Mucosa of rectum (tissue), 2 donors: ENCODE measurements around the gene KCTD16.

Experiments used
- H3K27ac ChIP-seq, 2 donors: one replicate each; pipeline ENCODE4 v1.7.0; 2013; ENCODE audit warnings: inconsistent platforms in 2 of 2, low read depth in 2 of 2, low read length in 2 of 2
- H3K27me3 ChIP-seq, 2 donors: one replicate each; pipeline ENCODE4 v1.7.0; 2013; ENCODE audit warnings: low read length in 2 of 2; ENCODE audit not compliant: control insufficient read depth in 2 of 2, insufficient read depth in 2 of 2
- H3K36me3 ChIP-seq, 2 donors: one replicate each; pipeline ENCODE4 v1.7.0; 2013; ENCODE audit warnings: low read length in 2 of 2; ENCODE audit not compliant: control insufficient read depth in 2 of 2, insufficient read depth in 2 of 2
- H3K4me1 ChIP-seq, 2 donors: one replicate each; pipeline ENCODE4 v1.7.0; 2013; ENCODE audit warnings: low read length in 2 of 2, mild to moderate bottlenecking in 1 of 2; ENCODE audit not compliant: control insufficient read depth in 2 of 2, insufficient read depth in 2 of 2
- H3K4me3 ChIP-seq, 2 donors: one replicate each; pipeline ENCODE4 v1.7.0; 2013; ENCODE audit warnings: low read length in 2 of 2
- H3K9ac ChIP-seq, 2 donors: one replicate each; pipeline ENCODE4 v1.7.0; 2013; ENCODE audit warnings: low read length in 2 of 2, low read depth in 1 of 2, mild to moderate bottlenecking in 1 of 2
- H3K9me3 ChIP-seq, 2 donors: one replicate each; pipeline ENCODE4 v1.7.0; 2013; ENCODE audit warnings: low read length in 2 of 2; ENCODE audit not compliant: control insufficient read depth in 2 of 2
- donor health status: healthy.
- donor health status: Normal muscosa, but diverticular disease.

KCTD16 gene

GRCh38 chr5:144236499-144236898 is 65.8 kb downstream of the KCTD16 start:
- H3K27ac ChIP-seq: no peak overlapping the region
- no peak overlapping the region for H3K4me3 ChIP-seq
- no peaks in the 10 kb centered on the region for H3K9me3 ChIP-seq
- H3K4me1 ChIP-seq: no peaks in the 10 kb centered on the region
- H3K9ac ChIP-seq: no peak overlapping the region
- no peaks in the 10 kb centered on the region for H3K36me3 ChIP-seq
- H3K27me3 ChIP-seq: no peaks in the 10 kb centered on the region

GRCh38 chr5:144237851-144238250 is 67.2 kb downstream of the KCTD16 start:
- no peaks in the 10 kb centered on the region for H3K27me3 ChIP-seq
- no peaks in the 10 kb centered on the region for H3K9me3 ChIP-seq
- H3K36me3 ChIP-seq: no peaks in the 10 kb centered on the region
- no peak overlapping the region for H3K27ac ChIP-seq
- no peak overlapping the region for H3K9ac ChIP-seq
- no peaks in the 10 kb centered on the region for H3K4me1 ChIP-seq
- no peak overlapping the region for H3K4me3 ChIP-seq

- no peaks in the 10 kb centered on the region for H3K36me3 ChIP-seq
- no peak overlapping the region for H3K4me3 ChIP-seq
- no peak overlapping the region for H3K9ac ChIP-seq
- H3K27me3 ChIP-seq: no peaks in the 10 kb centered on the region
- no peaks in the 10 kb centered on the region for H3K9me3 ChIP-seq
- H3K27ac ChIP-seq: no peak overlapping the region
- H3K4me1 ChIP-seq: no peaks in the 10 kb centered on the region
Observed at GRCh38 chr5:144247131-144247530, 76.5 kb downstream of the KCTD16 start.

GRCh38 chr5:144248015-144248414 is 77.3 kb downstream of the KCTD16 start:
- no peaks in the 10 kb centered on the region for H3K9me3 ChIP-seq
- no peaks in the 10 kb centered on the region for H3K27me3 ChIP-seq
- H3K36me3 ChIP-seq: no peaks in the 10 kb centered on the region
- H3K27ac ChIP-seq: no peak overlapping the region
- no peaks in the 10 kb centered on the region for H3K4me1 ChIP-seq
- no peak overlapping the region for H3K9ac ChIP-seq
- no peak overlapping the region for H3K4me3 ChIP-seq

GRCh38 chr5:144249755-144250464 is 79.2 kb downstream of the KCTD16 start:
- H3K36me3 ChIP-seq: no peaks in the 10 kb centered on the region
- H3K4me3 ChIP-seq: no peak overlapping the region
- no peak overlapping the region for H3K9ac ChIP-seq

GRCh38 chr5:144254552-144254951 is 83.9 kb downstream of the KCTD16 start:
- Histone ChIP-seq H3K9ac (no peak overlapping the region), H3K4me3 (no peak overlapping the region), H3K27me3 (no peaks in the 10 kb centered on the region), H3K4me1 (no peaks in the 10 kb centered on the region), H3K9me3 (no peaks in the 10 kb centered on the region), H3K36me3 (no peaks in the 10 kb centered on the region), H3K27ac (no peak overlapping the region)

More at GRCh38 chr5:144249755-144250464, 79.2 kb downstream of the KCTD16 start:
- Histone ChIP-seq H3K9me3 (no peaks in the 10 kb centered on the region), H3K27ac (no peak overlapping the region), H3K27me3 (no peaks in the 10 kb centered on the region), H3K4me1 (no peaks in the 10 kb centered on the region)

- H3K27me3 ChIP-seq: no peaks in the 10 kb centered on the region
- H3K9me3 ChIP-seq: no peaks in the 10 kb centered on the region
- H3K27ac ChIP-seq: no peak overlapping the region
- no peaks in the 10 kb centered on the region for H3K4me1 ChIP-seq
- no peaks in the 10 kb centered on the region for H3K36me3 ChIP-seq
- no peak overlapping the region for H3K9ac ChIP-seq
- H3K4me3 ChIP-seq: no peak overlapping the region
Observed at GRCh38 chr5:144260121-144260520, 89.4 kb downstream of the KCTD16 start.

GRCh38 chr5:144265643-144266247 is 95.1 kb downstream of the KCTD16 start:
- no peaks in the 10 kb centered on the region for H3K4me1 ChIP-seq
- no peak overlapping the region for H3K9ac ChIP-seq
- no peak overlapping the region for H3K4me3 ChIP-seq
- H3K27me3 ChIP-seq: no peaks in the 10 kb centered on the region
- no peaks in the 10 kb centered on the region for H3K36me3 ChIP-seq
- H3K9me3 ChIP-seq: no peaks in the 10 kb centered on the region
- H3K27ac ChIP-seq: no peak overlapping the region

GRCh38 chr5:144267961-144268513 is 97.4 kb downstream of the KCTD16 start:
- Histone ChIP-seq H3K4me1 (no peaks in the 10 kb centered on the region), H3K9me3 (no peaks in the 10 kb centered on the region), H3K36me3 (no peaks in the 10 kb centered on the region), H3K9ac (no peak overlapping the region), H3K27ac (no peak overlapping the region), H3K27me3 (no peaks in the 10 kb centered on the region), H3K4me3 (no peak overlapping the region)

- H3K9ac ChIP-seq: no peak overlapping the region
Observed at GRCh38 chr5:144273232-144274027, 102.8 kb downstream of the KCTD16 start.

More at GRCh38 chr5:144273232-144274027, 102.8 kb downstream of the KCTD16 start:
- Histone ChIP-seq H3K36me3 (no peaks in the 10 kb centered on the region), H3K27me3 (no peaks in the 10 kb centered on the region), H3K27ac (no peak overlapping the region), H3K9me3 (no peaks in the 10 kb centered on the region), H3K4me1 (no peaks in the 10 kb centered on the region), H3K4me3 (no peak overlapping the region)
